SK-N-MC (cell line): ENCODE results near the gene ZNF267.

Source experiments
- EZH2 ChIP-seq: fragments of 200-600 bp; sonication (generic); IDR thresholded peaks from one replicate; pipeline ENCODE4 v1.6.1; 2017; ENCODE audit warnings: antibody characterized with exemption
- POLR2AphosphoS5 ChIP-seq: IDR thresholded peaks from 2 replicates; pipeline ENCODE4 v1.6.1; 2012; ENCODE audit warnings: mild to moderate bottlenecking, low read depth, low read length, borderline replicate concordance

- no peak for TF ChIP-seq POLR2AphosphoS5
- no peak for TF ChIP-seq EZH2
Observed at GRCh38 chr16:31888735-31889134, 15.1 kb downstream of the ZNF267 start.
